Measurements from ENCODE around the gene DNAH3.
"Not testable (repeated sequence)": the region's sequence is repeated elsewhere in the genome, so short reads cannot be mapped to it uniquely, and the experiment has no call there.

Gene DNAH3

DNA sequence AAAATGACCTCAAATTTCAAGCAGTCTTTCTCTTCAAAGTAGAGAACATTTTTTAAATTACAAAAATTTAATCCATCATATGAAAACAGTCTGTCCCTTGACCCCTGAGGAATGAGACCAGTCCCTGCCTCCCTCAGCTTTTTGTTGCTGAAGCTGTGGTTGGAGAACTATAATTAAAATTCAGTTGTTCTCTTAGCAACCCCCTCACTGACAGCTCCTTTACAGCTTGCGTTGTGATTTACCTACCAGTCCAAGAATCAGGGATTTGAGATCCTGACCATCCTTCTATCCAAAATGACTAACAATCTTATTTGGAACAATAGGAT lies 220.3 kb downstream of the DNAH3 start:
- H4K20me1 ChIP-seq (ENCODE audit: insufficient read depth, low read length) = no peaks in the 10 kb centered on the region
- H3K27ac ChIP-seq (ENCODE audit: low read length) = no peak overlapping the region
- H3K9ac ChIP-seq (ENCODE audit: low read length) = no peak overlapping the region
- no peaks in the 10 kb centered on the region for H3K9me3 ChIP-seq (replicated peaks; ENCODE audit: insufficient read depth, low read length)
- H2AFZ ChIP-seq (ENCODE audit: low read length) = no peak overlapping the region
- no peaks in the 10 kb centered on the region for H3K79me2 ChIP-seq (ENCODE audit: low read length)
- no peaks in the 10 kb centered on the region for H3K9me2 ChIP-seq (replicated peaks; ENCODE audit: insufficient read depth, low read length)
- H3K4me2 ChIP-seq (ENCODE audit: low read depth, low read length) = no peak overlapping the region
- H3K36me3 ChIP-seq (replicated peaks; ENCODE audit: insufficient read depth, low read length) = no peaks in the 10 kb centered on the region
- no peaks in the 10 kb centered on the region for H3K27me3 ChIP-seq (replicated peaks; ENCODE audit: insufficient read depth, low read length)
- no peak overlapping the region for H3K4me3 ChIP-seq (ENCODE audit: low read length)
- H3K4me1 ChIP-seq (ENCODE audit: low read length) = no peaks in the 10 kb centered on the region
- no peak for TF ChIP-seq EZH2 (optimal IDR thresholded peaks at IDR 0.05; ENCODE audit: low read depth, low read length)
- TF ChIP-seq EZH2phosphoT487 (IDR thresholded peaks at IDR 0.05; ENCODE audit: low read length) = no peak
- TF ChIP-seq, protein P1, sequence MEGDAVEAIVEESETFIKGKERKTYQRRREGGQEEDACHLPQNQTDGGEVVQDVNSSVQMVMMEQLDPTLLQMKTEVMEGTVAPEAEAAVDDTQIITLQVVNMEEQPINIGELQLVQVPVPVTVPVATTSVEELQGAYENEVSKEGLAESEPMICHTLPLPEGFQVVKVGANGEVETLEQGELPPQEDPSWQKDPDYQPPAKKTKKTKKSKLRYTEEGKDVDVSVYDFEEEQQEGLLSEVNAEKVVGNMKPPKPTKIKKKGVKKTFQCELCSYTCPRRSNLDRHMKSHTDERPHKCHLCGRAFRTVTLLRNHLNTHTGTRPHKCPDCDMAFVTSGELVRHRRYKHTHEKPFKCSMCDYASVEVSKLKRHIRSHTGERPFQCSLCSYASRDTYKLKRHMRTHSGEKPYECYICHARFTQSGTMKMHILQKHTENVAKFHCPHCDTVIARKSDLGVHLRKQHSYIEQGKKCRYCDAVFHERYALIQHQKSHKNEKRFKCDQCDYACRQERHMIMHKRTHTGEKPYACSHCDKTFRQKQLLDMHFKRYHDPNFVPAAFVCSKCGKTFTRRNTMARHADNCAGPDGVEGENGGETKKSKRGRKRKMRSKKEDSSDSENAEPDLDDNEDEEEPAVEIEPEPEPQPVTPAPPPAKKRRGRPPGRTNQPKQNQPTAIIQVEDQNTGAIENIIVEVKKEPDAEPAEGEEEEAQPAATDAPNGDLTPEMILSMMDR (IDR thresholded peaks at IDR 0.05; ENCODE audit: low read length) = no peak
- H3F3A ChIP-seq (ENCODE audit: insufficient read depth, low read length) = no peaks in the 10 kb centered on the region
- DNase-seq = no peak

DNA sequence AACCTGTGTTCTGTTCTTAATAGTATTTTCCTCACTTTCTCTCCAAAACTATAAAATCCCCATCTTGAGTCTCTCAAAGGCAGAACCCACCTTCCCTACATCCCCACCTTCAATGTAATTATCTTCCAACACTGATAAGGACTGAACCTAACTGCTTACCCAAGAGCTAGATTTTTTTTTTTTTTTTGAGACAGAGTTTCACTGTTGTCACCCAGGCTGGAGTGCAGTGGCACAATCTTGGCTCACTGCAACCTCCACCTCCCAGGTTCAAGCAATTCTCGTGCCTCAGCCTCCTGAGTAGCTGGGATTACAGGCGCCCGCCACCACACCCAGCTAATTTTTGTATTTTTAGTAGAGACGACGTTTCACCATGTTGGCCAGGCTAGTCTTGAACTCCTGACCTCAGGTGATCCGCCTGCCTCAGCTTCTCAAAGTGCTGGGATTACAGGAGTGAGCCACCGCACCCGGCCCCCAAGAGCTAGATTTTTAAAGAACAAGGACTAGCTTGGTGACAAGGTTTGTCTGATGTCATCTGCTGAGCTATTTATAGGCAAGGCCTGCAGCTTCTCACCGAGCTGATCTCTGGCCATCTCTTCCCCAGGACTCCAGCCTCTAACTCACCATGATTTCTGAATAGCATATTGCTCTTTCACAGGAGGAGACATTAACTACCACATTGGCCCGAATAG lies 220.8 kb downstream of the DNAH3 start:
- H3K4me3 ChIP-seq (ENCODE audit: low read length); H3K79me2 ChIP-seq (ENCODE audit: low read length); H4K20me1 ChIP-seq (ENCODE audit: insufficient read depth, low read length); H3K36me3 ChIP-seq (replicated peaks; ENCODE audit: insufficient read depth, low read length); DNase-seq; H2AFZ ChIP-seq (ENCODE audit: low read length); H3K9ac ChIP-seq (ENCODE audit: low read length); H3K4me2 ChIP-seq (ENCODE audit: low read depth, low read length); H3K27ac ChIP-seq (ENCODE audit: low read length); H3K27me3 ChIP-seq (replicated peaks; ENCODE audit: insufficient read depth, low read length); H3K4me1 ChIP-seq (ENCODE audit: low read length); H3F3A ChIP-seq (ENCODE audit: insufficient read depth, low read length); H3K9me2 ChIP-seq (replicated peaks; ENCODE audit: insufficient read depth, low read length); H3K9me3 ChIP-seq (replicated peaks; ENCODE audit: insufficient read depth, low read length): not testable (repeated sequence)

DNA sequence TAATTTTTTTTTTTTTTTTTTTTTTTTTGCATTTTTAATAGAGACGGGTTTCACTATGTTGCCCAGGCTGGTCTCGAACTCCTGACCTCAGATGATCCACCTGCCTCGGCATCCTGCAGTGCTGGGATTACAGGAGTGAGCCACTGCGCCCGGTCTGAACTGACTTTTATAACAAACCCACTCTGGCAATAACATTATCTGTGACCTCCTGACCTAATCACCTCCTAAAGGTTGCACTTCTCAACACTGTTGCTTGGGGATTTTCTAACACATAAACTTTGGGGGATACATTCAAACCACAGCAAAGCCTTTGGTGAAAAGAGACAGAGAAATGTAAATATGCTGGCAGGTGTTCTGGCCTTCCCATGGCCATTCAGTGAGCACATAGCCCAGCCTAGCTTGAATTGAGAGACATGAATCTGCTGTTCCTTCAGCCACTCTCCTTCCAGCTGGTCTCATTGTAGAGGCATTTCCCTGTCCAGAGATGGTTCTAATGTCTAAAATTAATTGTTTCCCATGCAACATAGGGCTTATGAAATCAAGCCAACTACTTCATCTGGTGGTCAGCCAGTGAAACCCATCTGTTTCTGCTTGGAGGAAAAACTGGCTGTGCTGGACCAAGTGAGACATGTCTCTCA lies 221.8 kb downstream of the DNAH3 start:
- no peaks in the 10 kb centered on the region for H3K79me2 ChIP-seq (ENCODE audit: low read length)
- no peak overlapping the region for H3K4me3 ChIP-seq (ENCODE audit: low read length)
- H3K27me3 ChIP-seq (replicated peaks; ENCODE audit: insufficient read depth, low read length) = no peaks in the 10 kb centered on the region
- no peaks in the 10 kb centered on the region for H3K36me3 ChIP-seq (replicated peaks; ENCODE audit: insufficient read depth, low read length)
- H3K4me2 ChIP-seq (ENCODE audit: low read depth, low read length) = no peak overlapping the region
- no peaks in the 10 kb centered on the region for H3K4me1 ChIP-seq (ENCODE audit: low read length)
- DNase-seq = no peak
- no peaks in the 10 kb centered on the region for H4K20me1 ChIP-seq (ENCODE audit: insufficient read depth, low read length)
- H3K9ac ChIP-seq (ENCODE audit: low read length) = no peak overlapping the region
- H3K9me2 ChIP-seq (replicated peaks; ENCODE audit: insufficient read depth, low read length) = no peaks in the 10 kb centered on the region
- no peak overlapping the region for H3K27ac ChIP-seq (ENCODE audit: low read length)
- TF ChIP-seq EZH2 (optimal IDR thresholded peaks at IDR 0.05; ENCODE audit: low read depth, low read length) (no peak), EZH2phosphoT487 (IDR thresholded peaks at IDR 0.05; ENCODE audit: low read length) (no peak)
- TF ChIP-seq, protein P1 (IDR thresholded peaks at IDR 0.05; ENCODE audit: low read length) = no peak
- H2AFZ ChIP-seq (ENCODE audit: low read length) = no peak overlapping the region
- H3F3A ChIP-seq (ENCODE audit: insufficient read depth, low read length) = no peaks in the 10 kb centered on the region
- no peaks in the 10 kb centered on the region for H3K9me3 ChIP-seq (replicated peaks; ENCODE audit: insufficient read depth, low read length)

DNA sequence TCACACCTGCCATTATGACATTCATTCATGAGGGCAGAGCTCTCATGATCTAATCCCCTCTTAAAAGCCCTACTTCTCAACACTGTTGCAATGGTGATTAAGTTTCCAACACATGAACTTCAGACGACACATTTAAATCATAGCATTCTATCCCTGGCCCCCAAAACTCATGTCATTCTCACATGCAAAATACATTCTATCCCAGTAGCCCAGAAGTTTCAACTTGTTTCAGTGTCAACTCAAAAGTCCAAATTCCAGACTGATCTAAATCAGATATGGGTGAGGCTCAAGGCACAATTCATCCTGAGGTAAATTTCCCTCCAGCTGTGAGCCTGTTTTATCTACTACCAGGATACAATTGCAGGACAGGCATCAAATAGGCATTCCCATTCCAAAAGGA lies 224.9 kb downstream of the DNAH3 start:
- H3K4me3 ChIP-seq (ENCODE audit: low read length) = no peak overlapping the region
- no peaks in the 10 kb centered on the region for H3K79me2 ChIP-seq (ENCODE audit: low read length)
- H4K20me1 ChIP-seq (ENCODE audit: insufficient read depth, low read length) = no peaks in the 10 kb centered on the region
- H3K4me1 ChIP-seq (ENCODE audit: low read length) = no peaks in the 10 kb centered on the region
- H3K27ac ChIP-seq (ENCODE audit: low read length) = no peak overlapping the region
- no peaks in the 10 kb centered on the region for H3K9me2 ChIP-seq (replicated peaks; ENCODE audit: insufficient read depth, low read length)
- H3F3A ChIP-seq (ENCODE audit: insufficient read depth, low read length) = no peaks in the 10 kb centered on the region
- no peak for DNase-seq
- no peaks in the 10 kb centered on the region for H3K36me3 ChIP-seq (replicated peaks; ENCODE audit: insufficient read depth, low read length)
- H3K27me3 ChIP-seq (replicated peaks; ENCODE audit: insufficient read depth, low read length) = no peaks in the 10 kb centered on the region
- no peaks in the 10 kb centered on the region for H3K9me3 ChIP-seq (replicated peaks; ENCODE audit: insufficient read depth, low read length)
- no peak overlapping the region for H2AFZ ChIP-seq (ENCODE audit: low read length)
- TF ChIP-seq, protein P1 (IDR thresholded peaks at IDR 0.05; ENCODE audit: low read length) = no peak
- TF ChIP-seq EZH2phosphoT487 (IDR thresholded peaks at IDR 0.05; ENCODE audit: low read length) = no peak
- no peak for TF ChIP-seq EZH2 (optimal IDR thresholded peaks at IDR 0.05; ENCODE audit: low read depth, low read length)
- H3K9ac ChIP-seq (ENCODE audit: low read length) = no peak overlapping the region
- no peak overlapping the region for H3K4me2 ChIP-seq (ENCODE audit: low read depth, low read length)
